LNCaP clone FGC (cell line): ENCODE measurements around the gene RANBP10.
"Not testable (repeated sequence)": the region's sequence is repeated elsewhere in the genome, so short reads cannot be mapped to it uniquely, and the experiment has no call there.

ENCODE experiments used
- DNase-seq: peaks from one replicate; pipeline ENCODE4 v3.0.0-alpha.2; 2011; ENCODE audit warnings: low read depth
- H3K4me3 ChIP-seq: 2 replicates; pipeline ENCODE4 v1.5.1; 2011; ENCODE audit warnings: mild to moderate bottlenecking, low read depth, low read length, control low read depth
- TF ChIP-seq, protein P1 (sequence below): IDR thresholded peaks from 2 replicates; pipeline ENCODE4 v1.5.1; 2012; ENCODE audit warnings: mild to moderate bottlenecking; ENCODE audit not compliant: control insufficient read depth, insufficient read depth; ENCODE audit errors: extremely low read depth

RANBP10 gene

DNA sequence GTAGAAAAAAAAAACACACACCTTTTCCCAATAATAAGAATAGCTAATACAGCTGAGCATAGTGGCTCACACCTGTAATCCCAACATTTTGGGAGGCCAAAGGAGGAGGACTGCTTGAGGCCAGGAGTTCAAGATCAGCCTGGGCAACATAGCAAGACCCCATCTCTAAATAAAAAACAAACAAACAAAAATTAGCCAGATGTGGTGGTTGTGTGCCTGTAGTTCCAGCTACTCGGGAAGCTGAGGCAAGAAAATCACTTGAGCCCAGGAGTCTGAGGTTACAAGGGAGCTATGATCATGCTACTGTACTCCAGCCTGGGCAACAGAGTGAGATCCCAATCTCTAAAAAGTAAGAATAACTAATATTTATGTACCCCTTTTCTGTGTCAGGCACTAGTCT is 44.4 kb downstream of the RANBP10 start:
- H3K4me3 ChIP-seq, result no peak overlapping the region
- TF ChIP-seq, protein P1, sequence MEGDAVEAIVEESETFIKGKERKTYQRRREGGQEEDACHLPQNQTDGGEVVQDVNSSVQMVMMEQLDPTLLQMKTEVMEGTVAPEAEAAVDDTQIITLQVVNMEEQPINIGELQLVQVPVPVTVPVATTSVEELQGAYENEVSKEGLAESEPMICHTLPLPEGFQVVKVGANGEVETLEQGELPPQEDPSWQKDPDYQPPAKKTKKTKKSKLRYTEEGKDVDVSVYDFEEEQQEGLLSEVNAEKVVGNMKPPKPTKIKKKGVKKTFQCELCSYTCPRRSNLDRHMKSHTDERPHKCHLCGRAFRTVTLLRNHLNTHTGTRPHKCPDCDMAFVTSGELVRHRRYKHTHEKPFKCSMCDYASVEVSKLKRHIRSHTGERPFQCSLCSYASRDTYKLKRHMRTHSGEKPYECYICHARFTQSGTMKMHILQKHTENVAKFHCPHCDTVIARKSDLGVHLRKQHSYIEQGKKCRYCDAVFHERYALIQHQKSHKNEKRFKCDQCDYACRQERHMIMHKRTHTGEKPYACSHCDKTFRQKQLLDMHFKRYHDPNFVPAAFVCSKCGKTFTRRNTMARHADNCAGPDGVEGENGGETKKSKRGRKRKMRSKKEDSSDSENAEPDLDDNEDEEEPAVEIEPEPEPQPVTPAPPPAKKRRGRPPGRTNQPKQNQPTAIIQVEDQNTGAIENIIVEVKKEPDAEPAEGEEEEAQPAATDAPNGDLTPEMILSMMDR, result no peak
- DNase-seq, result no peak

GRCh38 chr16:67760956-67761230 is 45.5 kb downstream of the RANBP10 start:
- H3K4me3 ChIP-seq, result no peak overlapping the region

DNA sequence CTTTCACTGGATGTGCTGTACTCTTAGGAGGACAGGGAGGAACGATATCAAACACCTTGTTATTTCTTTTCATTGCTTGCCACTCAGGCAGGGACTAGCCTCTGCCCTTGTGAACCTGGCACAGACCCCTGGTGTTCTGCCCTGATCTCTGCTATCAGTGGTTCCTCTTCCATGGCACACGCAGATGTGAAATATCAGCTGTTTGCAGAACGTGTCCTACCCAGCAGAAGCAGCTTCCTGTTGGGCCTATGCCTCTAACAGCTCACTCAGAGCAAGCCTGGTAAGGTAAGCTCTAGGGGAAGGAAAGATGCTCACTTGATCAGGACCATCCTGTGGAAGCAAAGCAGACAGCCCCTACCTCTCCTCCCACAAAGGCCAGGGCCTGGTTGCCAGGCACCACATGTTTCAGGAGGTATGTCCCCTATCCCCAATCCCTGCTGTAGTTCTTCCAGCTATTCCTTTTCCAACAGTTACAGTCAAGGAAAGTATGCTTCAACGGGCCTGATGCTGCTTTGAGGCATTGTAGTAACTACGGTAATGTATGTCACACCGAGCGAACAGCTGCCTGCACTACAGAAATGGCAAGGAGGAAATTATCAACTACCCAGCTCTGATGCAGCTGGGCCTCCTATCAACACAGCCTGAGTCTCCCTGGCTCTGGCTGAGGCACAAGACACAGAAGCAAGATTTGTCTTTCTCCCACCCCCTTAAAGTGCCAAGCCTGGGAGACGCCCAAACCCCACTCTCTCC is 46.0 kb downstream of the RANBP10 start:
- no peak overlapping the region for H3K4me3 ChIP-seq
- DNase-seq, result peak; percentile 75
- TF ChIP-seq, protein P1, result no peak

More at GRCh38 chr16:67760956-67761230, 45.5 kb downstream of the RANBP10 start:
- DNase-seq, result no peak
- TF ChIP-seq, protein P1, result no peak

DNA sequence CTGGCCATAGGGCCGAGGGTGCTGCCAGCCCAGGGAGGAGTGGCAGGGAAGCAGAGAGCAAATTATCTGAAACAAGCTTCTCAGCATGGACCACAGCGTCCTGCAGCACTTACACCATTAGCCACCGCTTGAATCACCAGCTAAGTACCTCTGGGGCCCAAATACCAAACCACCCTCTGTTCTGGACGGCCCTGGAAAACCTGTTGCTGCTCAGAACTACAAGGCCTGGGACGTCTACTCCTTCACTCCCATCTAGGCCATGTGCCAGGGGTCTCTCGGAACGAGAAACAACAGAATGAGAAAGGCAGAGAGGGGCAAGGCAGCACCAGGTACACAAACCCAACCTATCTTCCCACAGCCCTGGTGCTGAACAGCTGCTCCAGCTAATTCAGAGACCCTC is 47.4 kb downstream of the RANBP10 start:
- DNase-seq, result no peak
- TF ChIP-seq, protein P1, result no peak

GRCh38 chr16:67758006-67758405 is 48.4 kb downstream of the RANBP10 start:
- no peak overlapping the region for H3K4me3 ChIP-seq
- no peak for DNase-seq
- TF ChIP-seq, protein P1, result no peak

More for the DNA sequence above, 47.4 kb downstream of the RANBP10 start:
- H3K4me3 ChIP-seq, result no peak overlapping the region

DNA sequence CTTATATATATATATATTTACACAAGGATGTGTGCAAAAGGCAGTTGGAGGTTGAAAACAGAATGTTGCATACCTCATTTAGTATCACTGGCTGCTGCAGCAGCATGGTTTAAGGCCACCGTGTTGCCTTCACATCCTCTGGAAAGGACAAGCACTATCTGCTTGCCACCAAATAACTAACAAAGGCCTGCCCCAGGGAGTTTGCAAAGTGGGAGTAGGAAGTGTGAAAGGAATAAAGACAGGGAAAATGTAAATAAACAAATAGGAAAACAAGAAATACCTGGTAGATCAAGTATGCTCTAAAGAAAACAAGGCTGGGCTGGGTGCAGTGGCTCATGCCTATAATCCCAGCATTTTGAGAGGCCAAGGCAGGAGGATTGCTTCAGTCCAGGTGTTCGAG is 53.7 kb downstream of the RANBP10 start:
- H3K4me3 ChIP-seq, result no peak overlapping the region
- DNase-seq, result no peak
- TF ChIP-seq, protein P1, result no peak

- not testable (repeated sequence) for H3K4me3 ChIP-seq, DNase-seq
Observed at GRCh38 chr16:67751331-67751730, 55.0 kb downstream of the RANBP10 start.
